H1 (cell line): Measurements from ENCODE around the gene CNR1. TPM values are rescaled to one million over a fixed set of nuclear protein-coding genes. Genes with fewer than 3 reads are reported as not detected.

Experiments
- CTCF ChIA-PET: fragments of 300-600 bp; sonication (Branson Sonifier 250); formaldehyde crosslinking; loops from one replicate; lab custom pipeline; 2021; ENCODE audit not compliant: partially characterized antibody; lab: Charles Lee
- POLR2A ChIA-PET: fragments of 300-600 bp; sonication (Branson Sonifier 250); formaldehyde crosslinking; loops from one replicate; lab custom pipeline; 2021; ENCODE audit warnings: inconsistent platforms; ENCODE audit not compliant: partially characterized antibody; lab: Charles Lee
- DNase-seq, 2 experiments: peaks; one replicate each; pipeline versions ENCODE4 v3.0.0 to v3.0.0-alpha.2; 2010 to 2022; ENCODE audit warnings: low spot score in 2 of 2, low read depth in 1 of 2, mixed read lengths in 1 of 2
- FAIRE-seq: peaks from 2 replicates; lab custom pipeline; 2011; peaks lifted over from hg19 to GRCh38; lab: Jason Lieb, UNC
- H2AFZ ChIP-seq: 2 replicates; pipeline ENCODE4 v1.8.1; 2012; ENCODE audit warnings: low read length, inconsistent platforms
- H2AK5ac ChIP-seq: 2 replicates; pipeline ENCODE4 v1.6.1; 2013; ENCODE audit warnings: low read depth, low read length
- H2BK120ac ChIP-seq: replicated peaks from 2 replicates; pipeline ENCODE3; 2013; ENCODE audit warnings: low read depth, low read length, inconsistent platforms
- H2BK12ac ChIP-seq: 2 replicates; pipeline ENCODE4 v1.6.1; 2013; ENCODE audit warnings: low read depth, low read length
- H2BK15ac ChIP-seq: 2 replicates; pipeline ENCODE4 v1.6.1; 2013; ENCODE audit warnings: low read length
- H2BK20ac ChIP-seq: 2 replicates; pipeline ENCODE4 v1.6.1; 2013; ENCODE audit warnings: low read length
- H2BK5ac ChIP-seq: 2 replicates; pipeline ENCODE4 v1.6.1; 2013; ENCODE audit warnings: low read depth, low read length
- H3K14ac ChIP-seq: 2 replicates; pipeline ENCODE4 v1.6.1; 2013; ENCODE audit warnings: inconsistent platforms; ENCODE audit not compliant: insufficient read length
- H3K18ac ChIP-seq: 2 replicates; pipeline ENCODE4 v1.6.1; 2013; ENCODE audit warnings: low read length; ENCODE audit errors: extremely low read depth
- H3K23ac ChIP-seq: 2 replicates; pipeline ENCODE4 v1.6.1; 2013; ENCODE audit warnings: inconsistent platforms; ENCODE audit not compliant: insufficient read length
- H3K23me2 ChIP-seq: 2 replicates; pipeline ENCODE4 v1.6.1; 2013; ENCODE audit warnings: low read depth, low read length
- H3K27ac ChIP-seq: 2 replicates; pipeline ENCODE4 v1.6.1; 2011; ENCODE audit warnings: low read depth, low read length, inconsistent platforms
- H3K27me3 ChIP-seq, 4 experiments: replicated peaks in 1 of 4; 1 replicate in 1 of 4; 2 replicates in 3 of 4; pipeline versions ENCODE4 v1.6.1 to v1.8.1; 2011 to 2013; ENCODE audit warnings: low read length in 3 of 4, mild to moderate bottlenecking in 3 of 4, inconsistent platforms in 2 of 4, mixed read lengths in 2 of 4, moderate library complexity in 1 of 4; ENCODE audit not compliant: control insufficient read depth in 3 of 4, insufficient read depth in 3 of 4; ENCODE audit errors: extremely low read depth in 1 of 4
- H3K36me3 ChIP-seq, 4 experiments: 2 replicates each; pipeline versions ENCODE4 v1.6.1 to v1.8.1; 2011 to 2013; ENCODE audit warnings: mild to moderate bottlenecking in 4 of 4, low read length in 3 of 4, moderate library complexity in 2 of 4, control low read depth in 1 of 4, inconsistent platforms in 1 of 4; ENCODE audit not compliant: insufficient read depth in 4 of 4, control insufficient read depth in 2 of 4
- H3K4ac ChIP-seq: replicated peaks from 2 replicates; pipeline ENCODE3; 2013; ENCODE audit warnings: low read length, low read depth, mixed read lengths, inconsistent platforms; ENCODE audit not compliant: insufficient read length
- H3K4me1 ChIP-seq, 4 experiments: replicated peaks in 1 of 4; 1 replicate in 1 of 4; 2 replicates in 3 of 4; pipeline versions ENCODE4 v1.6.1 to v1.8.1; 2011 to 2013; ENCODE audit warnings: low read length in 3 of 4, inconsistent platforms in 2 of 4, mixed read lengths in 1 of 4; ENCODE audit not compliant: insufficient read depth in 4 of 4, control insufficient read depth in 3 of 4
- H3K4me2 ChIP-seq, 2 experiments: 2 replicates each; pipeline versions ENCODE4 v1.6.1 to v1.8.1; 2011 to 2013; ENCODE audit warnings: low read depth in 2 of 2, low read length in 2 of 2, control low read depth in 1 of 2, inconsistent platforms in 1 of 2, mild to moderate bottlenecking in 1 of 2; ENCODE audit not compliant: insufficient read depth in 1 of 2
- H3K4me3 ChIP-seq, 4 experiments: fragments of 200-600, 300-600 bp in 1 of 4; sonication (generic), shearing (Covaris generic), sonication (Bioruptor Twin) in 1 of 4; 2 replicates each; pipeline versions ENCODE4 v1.5.1 to v1.8.1; 2011 to 2016; ENCODE audit warnings: low read length in 4 of 4, low read depth in 3 of 4, control low read depth in 2 of 4, inconsistent platforms in 2 of 4, mild to moderate bottlenecking in 2 of 4, mixed read lengths in 1 of 4, moderate library complexity in 1 of 4; ENCODE audit not compliant: insufficient read depth in 2 of 4; ENCODE audit errors: extremely low read depth in 1 of 4
- H3K56ac ChIP-seq: replicated peaks from 2 replicates; pipeline ENCODE3; 2013; ENCODE audit warnings: low read depth, mild to moderate bottlenecking, mixed read lengths, low read length, inconsistent platforms; ENCODE audit not compliant: insufficient read length
- H3K79me1 ChIP-seq: 2 replicates; pipeline ENCODE4 v1.6.1; 2013; ENCODE audit warnings: low read depth, low read length, control low read depth
- H3K79me2 ChIP-seq, 2 experiments: 2 replicates each; pipeline versions ENCODE4 v1.6.1 to v1.8.1; 2012 to 2013; ENCODE audit warnings: low read length in 2 of 2, mild to moderate bottlenecking in 2 of 2, inconsistent platforms in 1 of 2; ENCODE audit not compliant: insufficient read depth in 2 of 2, control insufficient read depth in 1 of 2
- H3K9ac ChIP-seq, 4 experiments: replicated peaks in 1 of 4; 1 replicate in 1 of 4; 2 replicates in 3 of 4; pipeline versions ENCODE4 v1.6.1 to v1.8.1; 2011 to 2013; ENCODE audit warnings: low read depth in 3 of 4, low read length in 3 of 4, control low read depth in 2 of 4, mild to moderate bottlenecking in 2 of 4, moderate library complexity in 2 of 4, inconsistent platforms in 1 of 4; ENCODE audit errors: extremely low read depth in 1 of 4
- H3K9me3 ChIP-seq, 2 experiments: 2 replicates each; pipeline versions ENCODE4 v1.6.1 to v1.8.1; 2012 to 2013; ENCODE audit warnings: mild to moderate bottlenecking in 2 of 2, moderate library complexity in 2 of 2, control low read depth in 1 of 2, inconsistent platforms in 1 of 2, low read depth in 1 of 2, low read length in 1 of 2, mixed read lengths in 1 of 2; ENCODE audit not compliant: insufficient read depth in 2 of 2
- H4K20me1 ChIP-seq, 2 experiments: replicated peaks in 1 of 2; 2 replicates each; pipeline versions ENCODE3 to v1.8.1; 2011 to 2013; ENCODE audit warnings: inconsistent platforms in 2 of 2, low read length in 2 of 2, mild to moderate bottlenecking in 1 of 2; ENCODE audit not compliant: insufficient read depth in 2 of 2, control insufficient read depth in 1 of 2
- H4K5ac ChIP-seq: 2 replicates; pipeline ENCODE4 v1.6.1; 2013; ENCODE audit warnings: low read length, low read depth, mixed read lengths, inconsistent platforms; ENCODE audit not compliant: insufficient read length
- H4K8ac ChIP-seq: 2 replicates; pipeline ENCODE4 v1.8.0; 2013; ENCODE audit warnings: mild to moderate bottlenecking, moderate library complexity, low read length, inconsistent platforms; ENCODE audit not compliant: insufficient read depth; ENCODE audit errors: extremely low read depth
- H4K91ac ChIP-seq: replicated peaks from 2 replicates; pipeline ENCODE3; 2013; ENCODE audit warnings: low read length, mixed read lengths, inconsistent platforms; ENCODE audit not compliant: insufficient read length
- BACH1 ChIP-seq: IDR thresholded peaks from 2 replicates; pipeline ENCODE4 v1.6.1; 2012; ENCODE audit warnings: low read length, improper control_type of control experiment
- BCL11A ChIP-seq, 2 experiments: IDR thresholded peaks; one replicate each; pipeline ENCODE4 v1.6.1; 2011; ENCODE audit warnings: low read depth in 2 of 2, low read length in 2 of 2, mild to moderate bottlenecking in 2 of 2
- CBX8 ChIP-seq: fragments of 300-800, 300-1000 bp; sonication (generic); IDR thresholded peaks from 2 replicates; pipeline ENCODE4 v1.7.1; 2016; ENCODE audit warnings: low read depth, low read length, borderline replicate concordance
- CEBPB ChIP-seq: IDR thresholded peaks from 2 replicates; pipeline ENCODE4 v1.6.1; 2012; ENCODE audit warnings: low read depth, low read length
- JUN ChIP-seq: IDR thresholded peaks from 2 replicates; pipeline ENCODE4 v1.6.1; 2011; ENCODE audit warnings: low read depth, mild to moderate bottlenecking, improper control_type of control experiment, low read length
- KDM1A ChIP-seq: fragments of 200-600, 300-600 bp; sonication (generic); IDR thresholded peaks from 2 replicates; pipeline ENCODE4 v1.7.1; 2016; ENCODE audit warnings: mild to moderate bottlenecking, low read length, borderline replicate concordance
- NRF1 ChIP-seq: IDR thresholded peaks from 2 replicates; pipeline ENCODE4 v1.6.1; 2011; ENCODE audit warnings: mild to moderate bottlenecking, low read depth, low read length, improper control_type of control experiment
- RAD21 ChIP-seq, 2 experiments: IDR thresholded peaks in 1 of 2; conservative IDR thresholded peaks in 1 of 2; 2 replicates each; pipeline ENCODE4 v1.6.1; 2011; ENCODE audit warnings: low read depth in 2 of 2, low read length in 2 of 2, improper control_type of control experiment in 1 of 2, inconsistent platforms in 1 of 2, mild to moderate bottlenecking in 1 of 2, moderate library complexity in 1 of 2
- RBBP5 ChIP-seq: IDR thresholded peaks from 2 replicates; pipeline ENCODE4 v1.7.1; 2012; ENCODE audit warnings: low read depth, mild to moderate bottlenecking, inconsistent platforms, low read length, moderate library complexity, borderline replicate concordance
- SIN3A ChIP-seq, 2 experiments: IDR thresholded peaks in 1 of 2; conservative IDR thresholded peaks in 1 of 2; 2 replicates each; pipeline ENCODE4 v1.6.1; 2011 to 2012; ENCODE audit warnings: low read length in 2 of 2, improper control_type of control experiment in 1 of 2, low read depth in 1 of 2, mild to moderate bottlenecking in 1 of 2
- TEAD4 ChIP-seq: IDR thresholded peaks from 2 replicates; pipeline ENCODE4 v1.6.1; 2012; ENCODE audit warnings: low read depth, low read length, inconsistent platforms, mixed read lengths
- YY1 ChIP-seq: IDR thresholded peaks from 2 replicates; pipeline ENCODE4 v1.6.1; 2011; ENCODE audit warnings: low read depth, mild to moderate bottlenecking, low read length
- ZNF274 ChIP-seq: IDR thresholded peaks from 2 replicates; pipeline ENCODE4 v1.7.0; 2012; ENCODE audit warnings: low read length, borderline replicate concordance; ENCODE audit errors: extremely low read depth
- WGBS, 2 experiments: shearing (Covaris generic) in 1 of 2; methylation state at CpG; one replicate each; pipeline versions ENCODE4 v1.1.6 to v1.1.7; 2013 to 2015; ENCODE audit warnings: low lambda C conversion rate in 2 of 2, mixed read lengths in 2 of 2, inconsistent platforms in 1 of 2, low coverage in 1 of 2, missing lambda C conversion rate in 1 of 2; ENCODE audit not compliant: insufficient replicate concordance in 2 of 2, insufficient coverage in 1 of 2, insufficient read length in 1 of 2; ENCODE audit errors: extremely low coverage in 1 of 2, missing lambda C conversion rate in 1 of 2; 5-methylcytosine and 5-hydroxymethylcytosine counted together
- polyA plus RNA-seq, 7 experiments: library from polyadenylated mRNA; depleted of rRNA in 3 of 7; stranded (reverse) in 5 of 7; unstranded in 2 of 7; fragments of >200 nt in 5 of 7; fragments of 200-250 nt in 2 of 7; gene quantifications; 1 replicate in 5 of 7; 2 replicates in 1 of 7; 4 replicates in 1 of 7; pipeline versions ENCODE4 v1.2.1 to v1.2.3, GENCODE V29; 2011 to 2013; ENCODE audit warnings: missing spikeins in 2 of 7, mixed read lengths in 2 of 7
- total RNA-seq: library from RNA; stranded (reverse); fragmentation: NEBNext Ultra II Directional; extraction: Animal tissue kit (Norgen Biotek cat#: 25700); gene quantifications from 2 replicates; pipeline ENCODE4 v1.2.1, GENCODE V29; 2021
- TF ChIP-seq, protein P1 (sequence below): IDR thresholded peaks from 2 replicates; pipeline ENCODE4 v1.6.1; 2012; ENCODE audit warnings: inconsistent platforms

CNR1 gene
- total and polyA plus RNA-seq, 2 of the 8 experiments (the other 6 are each of a cell fraction or from before 2014, with no cell fraction given) = 0.83 to 3.1 TPM

DNA sequence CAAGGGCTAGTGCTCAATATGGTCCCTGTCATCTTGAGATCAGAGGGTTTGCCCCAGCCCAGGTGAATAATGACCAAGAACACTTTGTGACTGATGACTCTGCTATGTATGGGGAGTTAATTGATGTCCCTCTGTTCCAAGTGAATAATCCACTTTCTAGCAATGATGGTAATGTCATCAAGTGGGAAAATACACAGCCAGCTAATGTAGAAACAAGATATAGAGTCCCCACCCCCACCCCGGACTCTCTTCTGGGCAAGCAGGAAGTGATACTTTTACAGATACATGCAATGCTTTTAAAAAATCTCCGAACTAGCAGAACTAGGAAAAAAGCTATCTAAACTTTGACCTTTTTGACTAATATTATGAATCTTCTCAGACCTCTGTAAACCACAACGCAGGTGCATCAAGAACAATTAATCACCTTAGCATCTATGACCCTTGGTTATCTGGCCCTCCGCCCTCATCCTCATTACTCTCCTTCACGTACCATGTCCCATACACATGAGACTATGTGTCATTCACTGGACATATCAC lies 30.5 kb downstream of the CNR1 start:
- no peak overlapping the region for H4K5ac ChIP-seq
- no peak overlapping the region for H2BK20ac ChIP-seq
- no peak overlapping the region for H2BK15ac ChIP-seq
- no peak overlapping the region for H4K91ac ChIP-seq
- H3K79me1 ChIP-seq = no peaks in the 10 kb centered on the region
- no peak overlapping the region for H3K9ac ChIP-seq
- no peak overlapping the region for H4K8ac ChIP-seq
- H3K18ac ChIP-seq = no peak overlapping the region
- no peak overlapping the region for H2BK120ac ChIP-seq
- 93% methylated on average over 5 of the region's 5 CpGs; no CpG with 5 or more reads in 1 of the 2 experiments for WGBS, 2 experiments
- TF ChIP-seq YY1 (no peak), SIN3A (conservative IDR thresholded peaks at IDR 0.05 in 1 of 2, IDR thresholded peaks at IDR 0.05 in 1 of 2; ENCODE audit: low read depth in 1 of 2, low read length in 2 of 2) (no peak), KDM1A (no peak), BACH1 (no peak), CEBPB (no peak), RBBP5 (no peak), CBX8 (no peak), NRF1 (no peak), JUN (no peak), ZNF274 (no peak), BCL11A (IDR thresholded peaks at IDR 0.05; ENCODE audit: low read depth in 2 of 2, low read length in 2 of 2) (no peak), TEAD4 (no peak), RAD21 (IDR thresholded peaks at IDR 0.05 in 1 of 2, conservative IDR thresholded peaks at IDR 0.05 in 1 of 2; ENCODE audit: low read depth in 2 of 2, low read length in 2 of 2) (no peak)
- TF ChIP-seq, protein P1, sequence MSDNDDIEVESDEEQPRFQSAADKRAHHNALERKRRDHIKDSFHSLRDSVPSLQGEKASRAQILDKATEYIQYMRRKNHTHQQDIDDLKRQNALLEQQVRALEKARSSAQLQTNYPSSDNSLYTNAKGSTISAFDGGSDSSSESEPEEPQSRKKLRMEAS = no peak
- TF ChIP-seq, all 59 proteins: peak for 0
- Histone ChIP-seq H3K14ac (no peak overlapping the region), H3K27ac (no peak overlapping the region), H3K23me2 (no peaks in the 10 kb centered on the region), H3K4me2 (no peak overlapping the region), H3K36me3 (no peaks in the 10 kb centered on the region), H2AK5ac (no peak overlapping the region), H3K4me1 (no peaks in the 10 kb centered on the region), H2BK12ac (no peak overlapping the region), H3K4ac (no peak overlapping the region), H3K56ac (no peak overlapping the region), H3K4me3 (no peak overlapping the region), H2BK5ac (no peak overlapping the region), H3K27me3 (peaks cover 0 to 1% (median 0%) of the 10 kb centered on the region in 4 experiments; a peak in 3 of 7 replicates), H2AFZ (no peak overlapping the region), H3K9me3 (no peaks in the 10 kb centered on the region), H4K20me1 (no peaks in the 10 kb centered on the region), H3K79me2 (no peaks in the 10 kb centered on the region), H3K23ac (no peak overlapping the region)
- no peak for FAIRE-seq
- ChIA-PET POLR2A (no interaction called here), CTCF (no interaction called here)
- no peak for DNase-seq
